ENCODE results near the gene COA4. TPM values are rescaled to one million over a fixed set of nuclear protein-coding genes. Genes with fewer than 3 reads are reported as not detected.
"Not testable (repeated sequence)": the region's sequence is repeated elsewhere in the genome, so short reads cannot be mapped to it uniquely, and the experiment has no call there.

COA4 gene
- total and polyA plus RNA-seq, 8 donors = 19.0 to 47.8 (median 30.8) TPM

GRCh38 chr11:73893041-73893440 is 16.4 kb upstream of the COA4 start:
- intact Hi-C loops (cut with DNase I) = no loop called here
- H3K9me3 ChIP-seq = no peaks in the 10 kb centered on the region
- no peaks in the 10 kb centered on the region for H3K4me1 ChIP-seq
- H3K36me3 ChIP-seq = peaks cover 0 to 24% (median 4%) of the 10 kb centered on the region in 3 donors
- no peak overlapping the region for H3K27ac ChIP-seq
- ATAC-seq = no peak
- DNase-seq = no peak
- no peak for TF ChIP-seq CTCF (IDR thresholded peaks at IDR 0.05)
- WGBS, 2 donors = 96 to 99% methylated on average over 3 of the region's 3 CpGs
- no peak for FAIRE-seq
- no peak overlapping the region for H3K4me3 ChIP-seq
- H3K27me3 ChIP-seq = no peaks in the 10 kb centered on the region

GRCh38 chr11:73889536-73889935 is 12.9 kb upstream of the COA4 start:
- intact Hi-C loops (cut with DNase I) = no loop called here
- Histone ChIP-seq H3K27ac (no peak overlapping the region), H3K4me3 (no peak overlapping the region), H3K9me3 (no peaks in the 10 kb centered on the region), H3K27me3 (no peaks in the 10 kb centered on the region), H3K4me1 (no peaks in the 10 kb centered on the region), H3K36me3 (peaks cover 0 to 28% (median 4%) of the 10 kb centered on the region in 3 donors)
- TF ChIP-seq CTCF (IDR thresholded peaks at IDR 0.05) = no peak
- no peak for FAIRE-seq
- no peak for ATAC-seq
- no peak for DNase-seq
- 94% methylated on average over 1 of the region's 1 CpG for WGBS, 2 donors

GRCh38 chr11:73889019-73889418 is 12.4 kb upstream of the COA4 start:
- intact Hi-C loops (cut with DNase I) = no loop called here
- H3K36me3 ChIP-seq = peaks cover 0 to 28% (median 4%) of the 10 kb centered on the region in 3 donors
- no peak for TF ChIP-seq CTCF (IDR thresholded peaks at IDR 0.05)
- no peak overlapping the region for H3K27ac ChIP-seq
- FAIRE-seq (no peak), DNase-seq (no peak), ATAC-seq (peak in 1 of 4 donors; percentile 38)
- H3K27me3 ChIP-seq = no peaks in the 10 kb centered on the region
- H3K4me3 ChIP-seq = no peak overlapping the region
- WGBS, 2 donors = 5 to 25% methylated on average over 1 of the region's 1 CpG
- H3K9me3 ChIP-seq = no peaks in the 10 kb centered on the region
- H3K4me1 ChIP-seq = no peaks in the 10 kb centered on the region

- H3K36me3 ChIP-seq = peaks cover 0 to 24% (median 4%) of the 10 kb centered on the region in 3 donors
- ATAC-seq = no peak
- no peaks in the 10 kb centered on the region for H3K27me3 ChIP-seq
- no peak for FAIRE-seq
- no peak for TF ChIP-seq CTCF (IDR thresholded peaks at IDR 0.05)
- no peak for DNase-seq
- WGBS, 2 donors = 96 to 97% methylated on average over 3 of the region's 3 CpGs
- H3K9me3 ChIP-seq = no peaks in the 10 kb centered on the region
- H3K4me1 ChIP-seq = no peaks in the 10 kb centered on the region
- H3K4me3 ChIP-seq = no peak overlapping the region
- intact Hi-C loops (cut with DNase I) = no loop called here
- no peak overlapping the region for H3K27ac ChIP-seq
These were observed 11.6 kb upstream of the COA4 start for GRCh38 chr11:73888244-73888643.

GRCh38 chr11:73883856-73884255 is 7.2 kb upstream of the COA4 start:
- ATAC-seq (no peak), FAIRE-seq (no peak), DNase-seq (no peak)
- Histone ChIP-seq H3K9me3 (no peaks in the 10 kb centered on the region), H3K27me3 (no peaks in the 10 kb centered on the region), H3K4me3 (no peak overlapping the region), H3K27ac (no peak overlapping the region), H3K36me3 (peaks cover 0 to 5% (median 4%) of the 10 kb centered on the region in 3 donors), H3K4me1 (no peaks in the 10 kb centered on the region)
- intact Hi-C loops (cut with DNase I) = no loop called here
- no peak for TF ChIP-seq CTCF (IDR thresholded peaks at IDR 0.05)
- 91 to 94% methylated on average over 2 of the region's 2 CpGs for WGBS, 2 donors

- H3K27ac ChIP-seq; H3K9me3 ChIP-seq; ATAC-seq; intact Hi-C loops (cut with DNase I); FAIRE-seq; H3K4me3 ChIP-seq; H3K27me3 ChIP-seq; DNase-seq; H3K36me3 ChIP-seq: not testable (repeated sequence)
- WGBS, 2 donors = 89 to 96% methylated on average over 10 of the region's 10 CpGs
- H3K4me1 ChIP-seq = peaks cover 8 to 17% (median 9%) of the 10 kb centered on the region in 3 donors
These were observed 3.8 kb upstream of the COA4 start for GRCh38 chr11:73880449-73880848.

Data from pancreas (tissue), 10 donors.